CD4-positive, alpha-beta T cell treated with Interleukin-1 beta for 1 hour (primary cell): Measurements from ENCODE around the gene BRD7.
"Not testable (repeated sequence)": the region's sequence is repeated elsewhere in the genome, so short reads cannot be mapped to it uniquely, and the experiment has no call there.

Experiments used
- DNase-seq, 2 donors: peaks; one replicate each; pipeline ENCODE4 v3.0.0-alpha.2; 2020 to 2022

The BRD7 gene

GRCh38 chr16:50354629-50355456, 13.9 kb downstream of the BRD7 start:
- DNase-seq: peak in 1 of 2 donors; percentile 39

- no peak for DNase-seq
Measured at GRCh38 chr16:50354082-50354481, 14.7 kb downstream of the BRD7 start.

- no peak for DNase-seq
Measured at GRCh38 chr16:50351952-50352351, 16.8 kb downstream of the BRD7 start.

GRCh38 chr16:50351116-50351515, 17.7 kb downstream of the BRD7 start:
- DNase-seq: no peak

- not testable (repeated sequence) for DNase-seq
Measured at GRCh38 chr16:50345210-50345609, 23.6 kb downstream of the BRD7 start.

GRCh38 chr16:50343566-50343965, 25.2 kb downstream of the BRD7 start:
- not testable (repeated sequence) for DNase-seq

- no peak for DNase-seq
Measured at GRCh38 chr16:50340578-50340977, 28.2 kb downstream of the BRD7 start.

GRCh38 chr16:50338371-50339231, 30.2 kb downstream of the BRD7 start:
- DNase-seq: peak in 1 of 2 donors; percentile 21

GRCh38 chr16:50336884-50337283, 31.9 kb downstream of the BRD7 start:
- DNase-seq: no peak

GRCh38 chr16:50335196-50335958, 33.4 kb downstream of the BRD7 start:
- DNase-seq: peak; percentile 24 to 26

GRCh38 chr16:50334106-50334975, 34.4 kb downstream of the BRD7 start:
- DNase-seq: no peak

GRCh38 chr16:50332599-50332998, 36.2 kb downstream of the BRD7 start:
- no peak for DNase-seq

GRCh38 chr16:50331570-50331969, 37.2 kb downstream of the BRD7 start:
- no peak for DNase-seq

- no peak for DNase-seq
Measured at GRCh38 chr16:50329446-50330189, 39.2 kb downstream of the BRD7 start.

- peak; percentile 69 to 81 for DNase-seq
Measured at GRCh38 chr16:50326835-50327465, 41.8 kb downstream of the BRD7 start.

GRCh38 chr16:50326264-50326663, 42.5 kb downstream of the BRD7 start:
- no peak for DNase-seq

- DNase-seq: no peak
Measured at GRCh38 chr16:50324345-50324744, 44.4 kb downstream of the BRD7 start.

GRCh38 chr16:50323335-50324011, 45.3 kb downstream of the BRD7 start:
- peak in 1 of 2 donors; percentile 20 for DNase-seq

- no peak for DNase-seq
Measured at GRCh38 chr16:50322333-50322732, 46.5 kb downstream of the BRD7 start.

GRCh38 chr16:50320310-50320709, 48.5 kb downstream of the BRD7 start:
- no peak for DNase-seq
